Measurements from ENCODE around the gene FBRSL1. TPM values are rescaled to one million over a fixed set of nuclear protein-coding genes. Genes with fewer than 3 reads are reported as not detected.

Gene FBRSL1
- total and polyA plus RNA-seq, 2 of the 8 experiments (the other 6 are each of a cell fraction or from before 2014, with no cell fraction given), result 18.4 to 109 TPM

DNA sequence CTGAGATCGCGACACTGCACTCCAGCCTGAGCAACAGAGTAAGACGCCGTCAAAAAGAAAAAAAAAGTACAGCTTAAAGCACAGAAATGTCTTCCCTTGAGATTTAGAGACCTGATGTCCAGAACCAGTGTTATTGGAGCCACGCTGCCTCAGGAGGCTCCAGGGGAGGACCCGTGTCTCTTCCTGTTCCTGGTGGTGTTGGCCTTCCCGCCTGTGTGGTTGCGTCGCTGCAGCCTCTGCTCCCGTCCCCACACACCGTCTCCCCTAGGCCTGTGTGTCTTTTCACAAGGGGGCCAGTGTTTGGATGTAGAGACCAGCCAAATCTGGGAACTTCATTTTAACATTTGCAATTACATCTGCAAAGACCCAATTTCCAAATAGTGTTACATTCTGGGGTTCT is 8.6 kb upstream of the FBRSL1 start:
- Histone ChIP-seq H3K79me1 (ENCODE audit: low read depth, low read length) (no peaks in the 10 kb centered on the region), H3K23me2 (ENCODE audit: low read depth, low read length) (no peaks in the 10 kb centered on the region), H3K4me2 (ENCODE audit: insufficient read depth in 1 of 2, low read depth in 2 of 2, low read length in 2 of 2) (no peak overlapping the region), H2BK20ac (ENCODE audit: low read length) (no peak overlapping the region), H3K23ac (ENCODE audit: insufficient read length) (no peak overlapping the region), H4K8ac (ENCODE audit: extremely low read depth, insufficient read depth, low read length) (no peak overlapping the region), H2AFZ (ENCODE audit: low read length) (no peak overlapping the region), H4K5ac (ENCODE audit: insufficient read length, low read depth, low read length) (no peak overlapping the region), H2BK120ac (replicated peaks; ENCODE audit: low read depth, low read length) (no peak overlapping the region), H4K91ac (replicated peaks; ENCODE audit: insufficient read length, low read length) (no peak overlapping the region), H3K9ac (replicated peaks in 1 of 4; ENCODE audit: extremely low read depth in 1 of 4, low read depth in 3 of 4, low read length in 3 of 4) (no peak overlapping the region), H3K18ac (ENCODE audit: extremely low read depth, low read length) (no peak overlapping the region), H3K56ac (replicated peaks; ENCODE audit: insufficient read length, low read depth, low read length) (no peak overlapping the region), H3K4me1 (replicated peaks in 1 of 4; ENCODE audit: control insufficient read depth in 3 of 4, insufficient read depth in 4 of 4, low read length in 3 of 4) (no peaks in the 10 kb centered on the region), H3K27me3 (replicated peaks in 1 of 4; ENCODE audit: control insufficient read depth in 3 of 4, extremely low read depth in 1 of 4, insufficient read depth in 3 of 4, low read length in 3 of 4) (peaks cover 44 to 96% (median 78%) of the 10 kb centered on the region in 4 experiments), H3K4ac (replicated peaks; ENCODE audit: insufficient read length, low read depth, low read length) (no peak overlapping the region), H3K36me3 (ENCODE audit: control insufficient read depth in 2 of 4, insufficient read depth in 4 of 4, low read length in 3 of 4) (no peaks in the 10 kb centered on the region), H2BK5ac (ENCODE audit: low read depth, low read length) (no peak overlapping the region), H2AK5ac (ENCODE audit: low read depth, low read length) (no peak overlapping the region; the same call in 1 of the 2 replicates), H3K9me3 (ENCODE audit: insufficient read depth in 2 of 2, low read depth in 1 of 2, low read length in 1 of 2) (no peaks in the 10 kb centered on the region; a peak in 1 of 4 replicates), H3K79me2 (ENCODE audit: control insufficient read depth in 1 of 2, insufficient read depth in 2 of 2, low read length in 2 of 2) (no peaks in the 10 kb centered on the region), H3K4me3 (ENCODE audit: extremely low read depth in 1 of 4, insufficient read depth in 2 of 4, low read depth in 3 of 4, low read length in 4 of 4) (no peak overlapping the region), H3K27ac (ENCODE audit: low read depth, low read length) (no peak overlapping the region), H2BK12ac (ENCODE audit: low read depth, low read length) (no peak overlapping the region), H3K14ac (ENCODE audit: insufficient read length) (no peak overlapping the region), H4K20me1 (replicated peaks in 1 of 2; ENCODE audit: control insufficient read depth in 1 of 2, insufficient read depth in 2 of 2, low read length in 2 of 2) (peaks cover 1 to 2% of the 10 kb centered on the region in 2 experiments), H2BK15ac (ENCODE audit: low read length) (no peak overlapping the region)
- 88% methylated on average over 10 of the region's 11 CpGs; no CpG with 5 or more reads in 1 of the 2 experiments for WGBS, 2 experiments (ENCODE audit: extremely low coverage in 1 of 2, insufficient coverage in 1 of 2, insufficient read length in 1 of 2, insufficient replicate concordance in 2 of 2, low coverage in 1 of 2, low lambda C conversion rate in 2 of 2, missing lambda C conversion rate in 1 of 2)
- DNase-seq (ENCODE audit: low read depth in 1 of 2, low spot score in 2 of 2), result no peak
- no peak for FAIRE-seq
- CTCF ChIA-PET (ENCODE audit: partially characterized antibody), result interaction anchor here (1.6 kb wide), 1 partner anchor 42 kb away, joined by 3 read pairs; no protein-coding TSS in a partner anchor
- POLR2A ChIA-PET (ENCODE audit: partially characterized antibody), result interaction anchor here (0.6 kb wide), 1 partner anchor 77 kb away, joined by 3 read pairs; no protein-coding TSS in a partner anchor
- TF ChIP-seq YY1 (IDR thresholded peaks at IDR 0.05; ENCODE audit: low read depth, low read length), result no peak
- no peak for TF ChIP-seq NANOG (IDR thresholded peaks at IDR 0.05; ENCODE audit: insufficient read depth, low read depth, low read length, poor library complexity, severe bottlenecking)
- no peak for TF ChIP-seq HDAC6 (IDR thresholded peaks at IDR 0.05; ENCODE audit: low read depth, low read length)
- no peak for TF ChIP-seq SP2 (IDR thresholded peaks at IDR 0.05; ENCODE audit: low read length)
- no peak for TF ChIP-seq CBX8 (IDR thresholded peaks at IDR 0.05; ENCODE audit: borderline replicate concordance, low read depth, low read length)
- no peak for TF ChIP-seq POU5F1 (IDR thresholded peaks at IDR 0.05; ENCODE audit: low read depth, low read length)
- no peak for TF ChIP-seq RBBP5 (IDR thresholded peaks at IDR 0.05; ENCODE audit: borderline replicate concordance, low read depth, low read length)
- TF ChIP-seq PHF8 (conservative IDR thresholded peaks at IDR 0.05; ENCODE audit: low read depth, low read length), result no peak
- no peak for TF ChIP-seq MAFK (IDR thresholded peaks at IDR 0.05; ENCODE audit: low read depth, low read length)
- TF ChIP-seq SAP30 (IDR thresholded peaks at IDR 0.05; ENCODE audit: insufficient read depth, insufficient replicate concordance, low read length), result no peak
- TF ChIP-seq RXRA (IDR thresholded peaks at IDR 0.05; ENCODE audit: insufficient read depth, low read depth, low read length), result no peak
- no peak for TF ChIP-seq KDM5A (IDR thresholded peaks at IDR 0.05; ENCODE audit: low read length)
- TF ChIP-seq SIX5 (IDR thresholded peaks at IDR 0.05; ENCODE audit: low read depth, low read length), result no peak
- TF ChIP-seq EGR1 (IDR thresholded peaks at IDR 0.05; ENCODE audit: borderline replicate concordance, low read depth, low read length), result no peak
